ENCODE results near the gene CTPS2. TPM values are rescaled to one million over a fixed set of nuclear protein-coding genes. Genes with fewer than 3 reads are reported as not detected.

The CTPS2 gene
- total and polyA plus RNA-seq, 2 experiments from 2014 or later = 10.4 to 35.5 TPM

GRCh38 chrX:16700734-16701133, 11.7 kb downstream of the CTPS2 start:
- no peak overlapping the region for H3K27ac ChIP-seq (ENCODE audit: low read depth)
- H3K27ac Mint-ChIP-seq = no peak overlapping the region
- H3K79me2 ChIP-seq (replicated peaks; ENCODE audit: insufficient read depth) = 0 out of 2 replicates have a peak, but pooled peaks cover 4% of the 10 kb centered on the region
- no peaks in the 10 kb centered on the region for H3K9me2 ChIP-seq (ENCODE audit: insufficient read depth)
- TF ChIP-seq STAT1 (IDR thresholded peaks at IDR 0.05; ENCODE audit: unreplicated experiment) = no peak
- TF ChIP-seq ZNF114 (CRISPR knock-in tag; IDR thresholded peaks at IDR 0.05) = no peak
- TF ChIP-seq ZNF331 (CRISPR knock-in tag; IDR thresholded peaks at IDR 0.05; ENCODE audit: low read depth) = no peak
- TF ChIP-seq JUNB (IDR thresholded peaks at IDR 0.05; ENCODE audit: unreplicated experiment) = no peak
- TF ChIP-seq NANOG (IDR thresholded peaks at IDR 0.05; ENCODE audit: borderline replicate concordance) = no peak
- no peak for TF ChIP-seq EZH2phosphoT487 (IDR thresholded peaks at IDR 0.05; ENCODE audit: unreplicated experiment)
- no peak for TF ChIP-seq ETS1 (IDR thresholded peaks at IDR 0.05)
- no peak for TF ChIP-seq POLR2AphosphoS5 (IDR thresholded peaks at IDR 0.05; ENCODE audit: low read depth)
- no peak for TF ChIP-seq EZH2 (IDR thresholded peaks at IDR 0.05; ENCODE audit: low read depth, unreplicated experiment)
- no peak for TF ChIP-seq CREB1 (CRISPR knock-in tag; IDR thresholded peaks at IDR 0.05; ENCODE audit: low read depth)
- peaks cover 2% of the 10 kb centered on the region; the same call in 1 of the 3 replicates for H3K4me1 Mint-ChIP-seq
- no peaks in the 10 kb centered on the region for H3K9me3 Mint-ChIP-seq
- no peak overlapping the region for H3K4me3 Mint-ChIP-seq
- H2AFZ ChIP-seq = no peak overlapping the region
- ATAC-seq = no peak
- H4K20me1 ChIP-seq (replicated peaks; ENCODE audit: insufficient read depth) = no peaks in the 10 kb centered on the region
- DNase-seq (ENCODE audit: low spot score) = no peak
- H3K27me3 ChIP-seq (ENCODE audit: insufficient read depth) = no peaks in the 10 kb centered on the region
- no peak overlapping the region for H3K4me3 ChIP-seq
- H3K36me3 ChIP-seq (ENCODE audit: insufficient read depth) = peaks cover 5% of the 10 kb centered on the region
- peaks cover 58% of the 10 kb centered on the region for H3K36me3 Mint-ChIP-seq (ENCODE audit: low read depth)
- H3F3A ChIP-seq (replicated peaks; ENCODE audit: low read depth) = no peaks in the 10 kb centered on the region
- H3K27me3 Mint-ChIP-seq (ENCODE audit: insufficient read depth, low read depth, poor library complexity) = peaks cover 3% of the 10 kb centered on the region
- H3K4me1 ChIP-seq (ENCODE audit: insufficient read depth) = no peaks in the 10 kb centered on the region
- no peak overlapping the region for H3K4me2 ChIP-seq

- Mint-ChIP-seq H3K4me1 (peaks cover 4% of the 10 kb centered on the region; the same call in 2 of the 3 replicates), H3K36me3 (ENCODE audit: low read depth) (peaks cover 59% of the 10 kb centered on the region), H3K9me3 (no peaks in the 10 kb centered on the region), H3K27ac (no peak overlapping the region), H3K27me3 (ENCODE audit: insufficient read depth, low read depth, poor library complexity) (peaks cover 4% of the 10 kb centered on the region), H3K4me3 (no peak overlapping the region)
- peaks cover 2% of the 10 kb centered on the region; the same call in 1 of the 2 replicates for H3K79me2 ChIP-seq (replicated peaks; ENCODE audit: insufficient read depth)
- H3K27me3 ChIP-seq (ENCODE audit: insufficient read depth) = no peaks in the 10 kb centered on the region
- no peak overlapping the region for H2AFZ ChIP-seq
- H3K36me3 ChIP-seq (ENCODE audit: insufficient read depth) = peaks cover 5% of the 10 kb centered on the region
- no peaks in the 10 kb centered on the region for H3K9me2 ChIP-seq (ENCODE audit: insufficient read depth)
- DNase-seq (ENCODE audit: low spot score) (no peak), ATAC-seq (no peak)
- H3K4me1 ChIP-seq (ENCODE audit: insufficient read depth) = no peaks in the 10 kb centered on the region
- no peak for TF ChIP-seq STAT1 (IDR thresholded peaks at IDR 0.05; ENCODE audit: unreplicated experiment)
- TF ChIP-seq ZNF114 (CRISPR knock-in tag; IDR thresholded peaks at IDR 0.05) = no peak
- no peak for TF ChIP-seq CREB1 (CRISPR knock-in tag; IDR thresholded peaks at IDR 0.05; ENCODE audit: low read depth)
- H3F3A ChIP-seq (replicated peaks; ENCODE audit: low read depth) = no peaks in the 10 kb centered on the region
- H4K20me1 ChIP-seq (replicated peaks; ENCODE audit: insufficient read depth) = no peaks in the 10 kb centered on the region
- H3K4me3 ChIP-seq = no peak overlapping the region
- no peak overlapping the region for H3K27ac ChIP-seq (ENCODE audit: low read depth)
- H3K4me2 ChIP-seq = no peak overlapping the region
Measured at GRCh38 chrX:16699389-16699788, 13.1 kb downstream of the CTPS2 start.

- H3K27me3 ChIP-seq (ENCODE audit: insufficient read depth) = no peaks in the 10 kb centered on the region
- Mint-ChIP-seq H3K4me3 (no peak overlapping the region), H3K27me3 (ENCODE audit: insufficient read depth, low read depth, poor library complexity) (peaks cover 7% of the 10 kb centered on the region), H3K27ac (no peak overlapping the region), H3K9me3 (no peaks in the 10 kb centered on the region), H3K36me3 (ENCODE audit: low read depth) (peaks cover 65% of the 10 kb centered on the region), H3K4me1 (peaks cover 4% of the 10 kb centered on the region; the same call in 2 of the 3 replicates)
- H3K79me2 ChIP-seq (replicated peaks; ENCODE audit: insufficient read depth) = no peaks in the 10 kb centered on the region; the same call in 1 of the 2 replicates
- H3K36me3 ChIP-seq (ENCODE audit: insufficient read depth) = peaks cover 9% of the 10 kb centered on the region
- H2AFZ ChIP-seq = no peak overlapping the region
- no peak overlapping the region for H3K27ac ChIP-seq (ENCODE audit: low read depth)
- H3K4me2 ChIP-seq = no peak overlapping the region
- H4K20me1 ChIP-seq (replicated peaks; ENCODE audit: insufficient read depth) = no peaks in the 10 kb centered on the region
- ATAC-seq = no peak
- no peaks in the 10 kb centered on the region for H3F3A ChIP-seq (replicated peaks; ENCODE audit: low read depth)
- H3K4me3 ChIP-seq = no peak overlapping the region
- DNase-seq (ENCODE audit: low spot score) = no peak
- H3K9me2 ChIP-seq (ENCODE audit: insufficient read depth) = no peaks in the 10 kb centered on the region
- no peaks in the 10 kb centered on the region for H3K4me1 ChIP-seq (ENCODE audit: insufficient read depth)
- TF ChIP-seq POLR2AphosphoS5 (IDR thresholded peaks at IDR 0.05; ENCODE audit: low read depth) (no peak), STAT1 (IDR thresholded peaks at IDR 0.05; ENCODE audit: unreplicated experiment) (no peak)
Measured at GRCh38 chrX:16696956-16697355, 15.5 kb downstream of the CTPS2 start.
